PC-3 (cell line): ENCODE measurements around the gene PGM2L1.

Source experiments
- EZH2 ChIP-seq: fragments of 300-600 bp; sonication (generic); IDR thresholded peaks from one replicate; pipeline ENCODE4 v1.6.1; 2017; ENCODE audit warnings: antibody characterized with exemption, mild to moderate bottlenecking, low read length; ENCODE audit not compliant: unreplicated experiment
- EZH2phosphoT487 ChIP-seq: fragments of 300-600 bp; sonication (generic); IDR thresholded peaks from 2 replicates; pipeline ENCODE4 v1.6.1; 2018; ENCODE audit warnings: mild to moderate bottlenecking, antibody characterized with exemption, low read length, borderline replicate concordance
- TF ChIP-seq, protein P1 (sequence below): fragments of 300-600 bp; sonication (generic); conservative IDR thresholded peaks from 2 replicates; pipeline ENCODE4 v1.5.1; 2017; ENCODE audit warnings: antibody characterized with exemption, low read depth, mild to moderate bottlenecking, low read length

GRCh38 chr11:74397501-74398243 lies 561 bp downstream of the PGM2L1 start:
- TF ChIP-seq, protein P1, sequence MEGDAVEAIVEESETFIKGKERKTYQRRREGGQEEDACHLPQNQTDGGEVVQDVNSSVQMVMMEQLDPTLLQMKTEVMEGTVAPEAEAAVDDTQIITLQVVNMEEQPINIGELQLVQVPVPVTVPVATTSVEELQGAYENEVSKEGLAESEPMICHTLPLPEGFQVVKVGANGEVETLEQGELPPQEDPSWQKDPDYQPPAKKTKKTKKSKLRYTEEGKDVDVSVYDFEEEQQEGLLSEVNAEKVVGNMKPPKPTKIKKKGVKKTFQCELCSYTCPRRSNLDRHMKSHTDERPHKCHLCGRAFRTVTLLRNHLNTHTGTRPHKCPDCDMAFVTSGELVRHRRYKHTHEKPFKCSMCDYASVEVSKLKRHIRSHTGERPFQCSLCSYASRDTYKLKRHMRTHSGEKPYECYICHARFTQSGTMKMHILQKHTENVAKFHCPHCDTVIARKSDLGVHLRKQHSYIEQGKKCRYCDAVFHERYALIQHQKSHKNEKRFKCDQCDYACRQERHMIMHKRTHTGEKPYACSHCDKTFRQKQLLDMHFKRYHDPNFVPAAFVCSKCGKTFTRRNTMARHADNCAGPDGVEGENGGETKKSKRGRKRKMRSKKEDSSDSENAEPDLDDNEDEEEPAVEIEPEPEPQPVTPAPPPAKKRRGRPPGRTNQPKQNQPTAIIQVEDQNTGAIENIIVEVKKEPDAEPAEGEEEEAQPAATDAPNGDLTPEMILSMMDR: no peak
- no peak for TF ChIP-seq EZH2phosphoT487
- TF ChIP-seq EZH2: no peak
